Gastrocnemius medialis (tissue), 4 donors: ENCODE measurements around the gene GPR155. TPM values are rescaled to one million over a fixed set of nuclear protein-coding genes. Genes with fewer than 3 reads are reported as not detected.

Experiments
- ATAC-seq, 2 donors: fragments of 150-250 bp; one replicate each; pipeline ENCODE4 v1.9.1; 2016
- DNase-seq, 2 donors: peaks; one replicate each; pipeline ENCODE4 v3.0.0-alpha.2; 2019
- H3K27ac ChIP-seq, 4 donors: fragments of 200-600 bp; sonication (generic); 1 replicate in 1 of 4; 2 replicates in 3 of 4; pipeline ENCODE4 v1.5.1; 2016 to 2018; ENCODE audit warnings: mild to moderate bottlenecking in 2 of 4, moderate library complexity in 1 of 4
- H3K27me3 ChIP-seq, 3 donors: fragments of 200-600 bp; sonication (generic) in 2 of 3; 1 replicate in 1 of 3; 2 replicates in 2 of 3; pipeline versions ENCODE4 v1.5.1 to v1.6.0; 2016 to 2019; ENCODE audit warnings: mild to moderate bottlenecking in 1 of 3, moderate library complexity in 1 of 3
- H3K36me3 ChIP-seq, 2 donors: fragments of 200-600 bp; sonication (generic) in 1 of 2; one replicate each; pipeline ENCODE4 v1.5.1; 2017 to 2018
- H3K4me1 ChIP-seq, 2 donors: fragments of 200-600 bp; sonication (generic) in 1 of 2; one replicate each; pipeline ENCODE4 v1.5.1; 2016 to 2017; ENCODE audit warnings: mild to moderate bottlenecking in 2 of 2
- H3K4me3 ChIP-seq, 4 donors: fragments of 200-600 bp; sonication (generic) in 3 of 4; 1 replicate in 1 of 4; 2 replicates in 3 of 4; pipeline ENCODE4 v1.5.1; 2016 to 2019; ENCODE audit warnings: mild to moderate bottlenecking in 2 of 4
- H3K9me3 ChIP-seq, 3 donors: fragments of 200-600 bp; sonication (generic) in 2 of 3; 1 replicate in 1 of 3; 2 replicates in 2 of 3; pipeline ENCODE4 v1.5.1; 2016 to 2019
- CTCF ChIP-seq, 5 experiments: fragments of 450-650 bp in 3 of 5; fragments of 200-600 bp in 2 of 5; sonication (generic) in 2 of 5; IDR thresholded peaks in 4 of 5; conservative IDR thresholded peaks in 1 of 5; 1 replicate in 4 of 5; 2 replicates in 1 of 5; pipeline ENCODE4 v1.5.1; 2016 to 2019; ENCODE audit warnings: antibody characterized with exemption in 5 of 5, mild to moderate bottlenecking in 3 of 5, moderate library complexity in 3 of 5
- POLR2A ChIP-seq, 2 donors: fragments of 450-650 bp; IDR thresholded peaks; one replicate each; pipeline ENCODE4 v1.6.1; 2017; ENCODE audit warnings: antibody characterized with exemption in 2 of 2, mild to moderate bottlenecking in 2 of 2, moderate library complexity in 2 of 2
- in situ Hi-C, 4 donors: fragments of 200-750 bp; cut with MboI; loops; one replicate each; pipeline versions ENCODE4 v1.15.0 to v1.8.0; 2017; ENCODE audit warnings: low sequenced_read_pairs in 4 of 4
- intact Hi-C: fragments of 100-400 bp; cut with DNase I; formaldehyde crosslinking; loops from one replicate; pipeline ENCODE4 v1.15.1; 2023; ENCODE audit warnings: low total_unique reads
- total RNA-seq, 4 donors: library from RNA; depleted of rRNA; stranded (reverse); fragments of >200 nt; gene quantifications; one replicate each; pipeline versions ENCODE4 v1.1.0 to v1.2.3, GENCODE V29; 2016

GPR155 gene
- total RNA-seq, 4 donors from 2014 or later, result 4.0 to 12.7 (median 7.3) TPM

- Histone ChIP-seq H3K4me1 (no peaks in the 10 kb centered on the region), H3K27ac (no peak overlapping the region), H3K36me3 (no peaks in the 10 kb centered on the region), H3K4me3 (no peak overlapping the region), H3K27me3 (no peaks in the 10 kb centered on the region), H3K9me3 (no peaks in the 10 kb centered on the region)
- intact Hi-C loops, result no loop called here
- in situ Hi-C loops, result no loop called here
- ATAC-seq (no peak), DNase-seq (no peak)
- TF ChIP-seq POLR2A (IDR thresholded peaks at IDR 0.05) (no peak), CTCF (IDR thresholded peaks at IDR 0.05 in 4 of 5, conservative IDR thresholded peaks at IDR 0.05 in 1 of 5) (no peak)
These were observed 31.6 kb upstream of the GPR155 start for GRCh38 chr2:174518395-174518794.

GRCh38 chr2:174516501-174517378 lies 29.9 kb upstream of the GPR155 start:
- ATAC-seq (no peak), DNase-seq (no peak)
- intact Hi-C loops, result no loop called here
- H3K27ac ChIP-seq, result no peak overlapping the region
- H3K36me3 ChIP-seq, result no peaks in the 10 kb centered on the region
- no peak for TF ChIP-seq CTCF (IDR thresholded peaks at IDR 0.05 in 4 of 5, conservative IDR thresholded peaks at IDR 0.05 in 1 of 5)
- TF ChIP-seq POLR2A (IDR thresholded peaks at IDR 0.05), result no peak
- H3K27me3 ChIP-seq, result no peaks in the 10 kb centered on the region
- H3K4me1 ChIP-seq, result no peaks in the 10 kb centered on the region
- in situ Hi-C loops, result no loop called here
- H3K4me3 ChIP-seq, result no peak overlapping the region
- no peaks in the 10 kb centered on the region for H3K9me3 ChIP-seq

DNA sequence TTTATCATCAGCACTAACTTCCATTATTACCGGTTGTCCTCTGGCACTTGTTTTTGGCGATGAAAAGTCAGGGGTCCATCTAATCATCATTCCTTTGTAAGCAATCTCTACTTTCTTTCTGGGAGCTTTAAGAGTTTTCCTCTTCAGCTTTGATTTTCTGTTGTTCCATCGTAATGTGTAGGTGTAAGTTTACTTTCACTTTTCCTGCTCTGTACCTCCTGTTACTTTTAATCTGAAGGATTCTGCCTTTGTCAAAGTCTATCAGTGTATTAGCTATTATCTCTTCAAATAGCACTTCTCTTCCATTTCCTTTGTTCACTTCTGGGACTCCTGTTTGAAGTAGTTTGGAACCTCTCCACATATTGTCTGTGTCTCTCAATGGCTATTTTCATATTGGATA lies 25.5 kb upstream of the GPR155 start:
- Histone ChIP-seq H3K27me3 (no peaks in the 10 kb centered on the region), H3K36me3 (no peaks in the 10 kb centered on the region), H3K4me1 (no peaks in the 10 kb centered on the region), H3K9me3 (no peaks in the 10 kb centered on the region), H3K4me3 (no peak overlapping the region), H3K27ac (no peak overlapping the region)
- DNase-seq, result no peak
- ATAC-seq, result no peak
- TF ChIP-seq POLR2A (IDR thresholded peaks at IDR 0.05), result no peak
- TF ChIP-seq CTCF (IDR thresholded peaks at IDR 0.05 in 4 of 5, conservative IDR thresholded peaks at IDR 0.05 in 1 of 5), result no peak
- intact Hi-C loops, result no loop called here
- in situ Hi-C loops, result no loop called here

DNA sequence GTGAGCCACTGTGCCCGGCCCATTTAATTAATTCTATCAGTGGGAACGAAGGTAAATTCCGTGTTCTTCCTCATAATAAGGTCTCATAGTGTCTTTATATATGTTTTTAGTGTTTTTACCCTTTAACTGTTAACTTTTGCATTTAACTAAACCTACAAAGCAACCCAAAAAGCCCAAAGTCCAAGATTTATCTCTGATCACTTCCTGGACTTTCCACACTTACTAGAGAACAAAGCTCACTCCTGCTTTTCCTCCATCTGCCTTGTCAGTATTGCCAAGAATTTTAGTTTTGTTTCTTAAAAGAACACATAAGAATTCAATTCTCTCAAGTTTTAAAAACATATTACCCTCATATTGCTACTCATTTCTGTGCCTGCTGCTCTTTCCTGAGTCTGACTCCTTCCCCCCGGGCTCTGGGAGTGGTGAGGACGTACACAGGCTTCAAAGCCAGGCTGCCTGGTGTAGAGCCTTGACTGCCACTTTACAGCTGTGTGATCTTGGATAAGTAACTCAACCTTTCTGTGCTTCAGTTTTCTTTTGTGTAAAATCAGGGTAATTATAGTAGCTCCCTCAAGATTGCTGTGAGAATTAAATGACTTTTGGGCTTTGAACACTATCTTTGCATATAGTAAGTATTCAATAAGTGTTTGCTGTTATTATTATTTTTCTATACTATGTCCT lies 24.9 kb upstream of the GPR155 start:
- intact Hi-C loops, result no loop called here

More for the DNA sequence above, 24.9 kb upstream of the GPR155 start:
- ATAC-seq (no peak), DNase-seq (no peak)
- no peaks in the 10 kb centered on the region for H3K36me3 ChIP-seq
- no peak overlapping the region for H3K4me3 ChIP-seq
- H3K4me1 ChIP-seq, result no peaks in the 10 kb centered on the region
- no peaks in the 10 kb centered on the region for H3K9me3 ChIP-seq
- TF ChIP-seq CTCF (IDR thresholded peaks at IDR 0.05 in 4 of 5, conservative IDR thresholded peaks at IDR 0.05 in 1 of 5) (no peak), POLR2A (IDR thresholded peaks at IDR 0.05) (no peak)
- in situ Hi-C loops, result no loop called here
- H3K27me3 ChIP-seq, result no peaks in the 10 kb centered on the region
- no peak overlapping the region for H3K27ac ChIP-seq
